Mesothelial cell of epicardium (in vitro differentiated cells): ENCODE results near the gene RTN4IP1. TPM values are rescaled to one million over a fixed set of nuclear protein-coding genes. Genes with fewer than 3 reads are reported as not detected.

Experiments
- DNase-seq, 2 experiments: peaks; one replicate each; pipeline ENCODE4 v3.0.0; 2021; ENCODE audit warnings: low spot score in 2 of 2; ENCODE audit not compliant: unreplicated experiment in 2 of 2
- H3K27ac Mint-ChIP-seq: 2 replicates; pipeline ENCODE4 v1.8.0; 2021; ENCODE audit warnings: mixed read lengths
- H3K27me3 Mint-ChIP-seq: 2 replicates; pipeline ENCODE4 v1.8.0; 2021; ENCODE audit warnings: low read depth, mixed read lengths
- H3K36me3 Mint-ChIP-seq: 2 replicates; pipeline ENCODE4 v1.8.0; 2021; ENCODE audit warnings: mixed read lengths
- H3K4me1 Mint-ChIP-seq: 2 replicates; pipeline ENCODE4 v1.8.0; 2021; ENCODE audit warnings: mixed read lengths
- H3K4me3 Mint-ChIP-seq: 2 replicates; pipeline ENCODE4 v1.8.0; 2021; ENCODE audit warnings: mild to moderate bottlenecking, moderate library complexity, mixed read lengths
- H3K9me3 Mint-ChIP-seq: 2 replicates; pipeline ENCODE4 v1.8.0; 2021; ENCODE audit warnings: mixed read lengths
- total RNA-seq: library from RNA; stranded (reverse); gene quantifications from 3 replicates; pipeline ENCODE4 v1.2.1, GENCODE V29; 2021
- TF ChIP-seq, protein P1 (sequence below): fragments of 200-600 bp; sonication (generic); IDR thresholded peaks from one replicate; pipeline ENCODE4 v1.5.0; 2021; ENCODE audit warnings: antibody characterized with exemption; ENCODE audit not compliant: unreplicated experiment

Gene RTN4IP1
- total RNA-seq, 1 donor from 2014 or later: 6.8 TPM

DNA sequence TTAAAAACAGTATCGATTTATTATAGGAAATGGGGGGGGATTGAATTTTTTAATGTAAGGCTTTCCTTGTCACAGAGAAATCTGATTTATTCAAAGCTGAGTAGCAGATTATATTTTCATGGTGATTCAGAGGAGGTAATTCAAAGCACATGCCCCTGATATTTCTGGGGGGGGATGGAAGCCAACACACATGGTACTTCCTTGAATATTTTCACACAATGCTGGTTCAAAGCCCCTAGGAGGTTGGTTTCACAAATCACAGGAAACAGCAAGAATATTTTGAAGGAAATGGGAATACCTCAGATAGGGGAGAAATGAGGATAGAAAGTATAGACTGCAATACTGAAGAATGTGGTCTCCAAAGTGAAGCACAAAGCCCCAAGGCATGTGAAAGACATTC lies 98.8 kb downstream of the RTN4IP1 start:
- H3K4me3 Mint-ChIP-seq: no peak overlapping the region
- H3K36me3 Mint-ChIP-seq: no peaks in the 10 kb centered on the region
- no peak overlapping the region for H3K27ac Mint-ChIP-seq
- no peak for DNase-seq
- peaks cover 1% of the 10 kb centered on the region for H3K4me1 Mint-ChIP-seq
- TF ChIP-seq, protein P1, sequence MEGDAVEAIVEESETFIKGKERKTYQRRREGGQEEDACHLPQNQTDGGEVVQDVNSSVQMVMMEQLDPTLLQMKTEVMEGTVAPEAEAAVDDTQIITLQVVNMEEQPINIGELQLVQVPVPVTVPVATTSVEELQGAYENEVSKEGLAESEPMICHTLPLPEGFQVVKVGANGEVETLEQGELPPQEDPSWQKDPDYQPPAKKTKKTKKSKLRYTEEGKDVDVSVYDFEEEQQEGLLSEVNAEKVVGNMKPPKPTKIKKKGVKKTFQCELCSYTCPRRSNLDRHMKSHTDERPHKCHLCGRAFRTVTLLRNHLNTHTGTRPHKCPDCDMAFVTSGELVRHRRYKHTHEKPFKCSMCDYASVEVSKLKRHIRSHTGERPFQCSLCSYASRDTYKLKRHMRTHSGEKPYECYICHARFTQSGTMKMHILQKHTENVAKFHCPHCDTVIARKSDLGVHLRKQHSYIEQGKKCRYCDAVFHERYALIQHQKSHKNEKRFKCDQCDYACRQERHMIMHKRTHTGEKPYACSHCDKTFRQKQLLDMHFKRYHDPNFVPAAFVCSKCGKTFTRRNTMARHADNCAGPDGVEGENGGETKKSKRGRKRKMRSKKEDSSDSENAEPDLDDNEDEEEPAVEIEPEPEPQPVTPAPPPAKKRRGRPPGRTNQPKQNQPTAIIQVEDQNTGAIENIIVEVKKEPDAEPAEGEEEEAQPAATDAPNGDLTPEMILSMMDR: no peak
- peaks cover 5% of the 10 kb centered on the region for H3K27me3 Mint-ChIP-seq
- H3K9me3 Mint-ChIP-seq: no peaks in the 10 kb centered on the region

DNA sequence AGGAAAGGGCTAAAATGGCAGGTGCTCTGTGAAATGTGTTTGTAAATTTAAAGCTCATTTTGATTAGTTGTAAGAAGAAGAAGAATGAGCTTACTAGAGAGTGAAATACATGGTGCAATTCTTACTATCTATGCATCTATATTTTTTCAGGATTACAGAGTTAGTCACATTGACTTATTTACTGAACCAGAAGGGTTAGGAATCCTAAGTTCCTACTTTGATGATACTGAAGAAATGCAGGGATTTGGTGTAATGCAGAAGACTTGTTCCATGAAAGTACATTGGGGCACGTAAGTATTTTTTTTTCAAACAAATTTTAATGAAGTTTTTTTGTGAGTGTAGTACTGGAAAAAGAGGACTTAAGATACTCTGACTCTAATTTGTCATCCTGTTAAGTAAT lies 99.3 kb downstream of the RTN4IP1 start:
- Mint-ChIP-seq H3K9me3 (no peaks in the 10 kb centered on the region), H3K27ac (no peak overlapping the region), H3K4me3 (no peak overlapping the region), H3K27me3 (peaks cover 5% of the 10 kb centered on the region), H3K4me1 (peaks cover 6% of the 10 kb centered on the region), H3K36me3 (no peaks in the 10 kb centered on the region)
- TF ChIP-seq, protein P1: no peak
- DNase-seq: no peak

DNA sequence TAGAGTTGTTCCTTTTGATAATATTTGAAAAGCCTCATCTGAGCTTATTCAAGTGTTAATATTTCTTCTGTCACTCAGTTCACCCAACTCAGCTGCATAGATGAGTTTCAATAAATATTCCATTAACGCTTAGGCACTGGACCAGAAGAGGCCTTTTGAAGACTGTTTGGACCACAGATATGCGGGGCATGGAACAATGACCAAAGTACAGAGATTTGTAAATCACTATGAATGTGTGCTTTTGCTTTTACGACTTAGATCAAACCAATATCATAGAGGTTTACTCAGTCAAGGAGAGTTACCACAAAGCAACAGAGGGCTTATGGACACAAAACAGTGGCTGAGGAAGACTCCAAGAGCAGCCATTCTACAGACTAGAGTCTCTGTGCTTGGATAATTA lies 99.9 kb downstream of the RTN4IP1 start:
- Mint-ChIP-seq H3K4me1 (peaks cover 10% of the 10 kb centered on the region), H3K36me3 (no peaks in the 10 kb centered on the region), H3K27ac (no peak overlapping the region), H3K27me3 (peaks cover 5% of the 10 kb centered on the region), H3K9me3 (no peaks in the 10 kb centered on the region), H3K4me3 (no peak overlapping the region)
- TF ChIP-seq, protein P1: no peak
- no peak for DNase-seq

DNA sequence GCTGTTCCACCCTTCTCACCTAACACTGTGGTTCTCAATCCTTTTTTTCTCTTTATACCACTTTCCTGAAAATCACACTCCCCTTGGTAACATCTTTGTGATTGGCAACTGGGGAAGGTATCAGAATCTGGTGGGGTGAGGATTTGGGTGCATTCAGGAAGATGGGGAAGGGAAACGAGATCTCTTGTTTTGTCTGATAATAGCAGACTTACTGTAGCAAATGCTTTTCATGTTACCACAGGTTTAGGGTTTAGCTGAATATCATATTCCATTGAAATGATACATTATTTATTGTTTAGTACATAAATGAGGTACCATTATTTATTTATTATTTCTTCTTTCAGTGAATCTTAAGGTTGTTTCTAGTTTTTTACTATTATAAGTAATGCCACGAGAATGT lies 100.8 kb downstream of the RTN4IP1 start:
- TF ChIP-seq, protein P1: no peak
- Mint-ChIP-seq H3K9me3 (no peaks in the 10 kb centered on the region), H3K36me3 (no peaks in the 10 kb centered on the region), H3K4me3 (no peak overlapping the region), H3K27ac (no peak overlapping the region), H3K4me1 (peaks cover 10% of the 10 kb centered on the region), H3K27me3 (peaks cover 3% of the 10 kb centered on the region)
- no peak for DNase-seq

DNA sequence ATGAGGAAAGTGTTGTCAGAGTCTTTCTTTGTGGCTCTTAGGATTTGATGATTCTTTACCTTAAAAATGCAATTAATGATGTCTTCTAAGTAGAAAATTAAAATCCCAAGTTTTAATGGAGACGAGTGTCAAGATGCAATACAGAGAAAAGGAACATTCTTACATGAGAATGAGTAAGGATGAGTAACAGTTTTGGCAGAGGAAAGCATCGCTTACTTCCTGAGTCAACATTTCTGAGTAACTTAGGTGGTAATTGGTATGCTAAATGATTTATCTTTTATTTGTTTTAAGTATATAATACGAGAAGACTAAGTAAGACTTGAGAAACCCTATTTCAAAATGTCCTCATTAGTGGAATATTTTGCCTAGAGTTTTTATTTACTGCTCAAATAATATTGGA lies 101.3 kb downstream of the RTN4IP1 start:
- Mint-ChIP-seq H3K27me3 (peaks cover 3% of the 10 kb centered on the region), H3K4me1 (peaks cover 10% of the 10 kb centered on the region), H3K36me3 (no peaks in the 10 kb centered on the region), H3K4me3 (no peak overlapping the region), H3K27ac (no peak overlapping the region), H3K9me3 (no peaks in the 10 kb centered on the region)
- TF ChIP-seq, protein P1: no peak
- no peak for DNase-seq

DNA sequence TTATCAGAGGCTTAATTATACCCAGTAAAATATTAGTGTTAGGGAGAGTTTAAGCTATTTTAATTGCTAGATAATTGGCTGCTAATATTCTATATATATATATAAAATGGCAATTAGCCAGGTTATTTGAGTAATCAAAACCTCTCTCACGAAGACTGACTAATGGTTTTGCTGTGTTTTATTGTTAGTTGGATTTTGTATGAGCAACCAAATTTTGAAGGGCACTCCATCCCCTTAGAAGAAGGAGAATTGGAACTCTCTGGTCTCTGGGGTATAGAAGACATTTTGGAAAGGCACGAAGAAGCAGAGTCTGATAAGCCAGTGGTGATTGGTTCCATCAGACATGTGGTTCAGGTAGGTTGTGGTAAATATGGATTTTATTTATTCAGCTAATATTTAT lies 102.2 kb downstream of the RTN4IP1 start:
- peaks cover 10% of the 10 kb centered on the region for H3K4me1 Mint-ChIP-seq
- H3K27ac Mint-ChIP-seq: no peak overlapping the region
- H3K4me3 Mint-ChIP-seq: no peak overlapping the region
- no peaks in the 10 kb centered on the region for H3K9me3 Mint-ChIP-seq
- TF ChIP-seq, protein P1: no peak
- no peak for DNase-seq
- H3K27me3 Mint-ChIP-seq: no peaks in the 10 kb centered on the region
- H3K36me3 Mint-ChIP-seq: no peaks in the 10 kb centered on the region
